Naive thymus-derived CD4-positive, alpha-beta T cell (primary cell): ENCODE data around the gene CDK8. TPM values are rescaled to one million over a fixed set of nuclear protein-coding genes. Genes with fewer than 3 reads are reported as not detected.

Source experiments
- ATAC-seq: fragments of 150-1000 bp; cut with Tn5 transposase; 2 replicates; pipeline ENCODE4 v1.10.0; 2021; ENCODE audit warnings: mild to moderate bottlenecking, moderate library complexity
- CTCF ChIA-PET: fragments of 350-600 bp; sonication (Branson Sonifier 250); formaldehyde crosslinking; loops from one replicate; lab custom pipeline; 2021; ENCODE audit warnings: antibody characterized with exemption; lab: Charles Lee
- POLR2A ChIA-PET: fragments of 350-600 bp; sonication (Branson Sonifier 250); formaldehyde crosslinking; loops from one replicate; lab custom pipeline; 2021; ENCODE audit warnings: antibody characterized with exemption, inconsistent platforms; lab: Charles Lee
- DNase-seq, 9 donors: peaks; one replicate each; pipeline versions ENCODE4 v3.0.0 to v3.0.0-alpha.2; 2020 to 2022; ENCODE audit warnings: mixed read lengths in 1 of 9
- H3K27ac ChIP-seq: one replicate; pipeline ENCODE4 v1.7.0; 2013; ENCODE audit warnings: mild to moderate bottlenecking, low read depth, low read length, moderate library complexity
- H3K27me3 ChIP-seq, 2 donors: one replicate each; pipeline ENCODE4 v1.7.0; 2013; ENCODE audit warnings: low read length in 2 of 2, mild to moderate bottlenecking in 2 of 2, moderate library complexity in 2 of 2; ENCODE audit not compliant: control insufficient read depth in 2 of 2, insufficient read depth in 2 of 2
- H3K36me3 ChIP-seq, 3 experiments: 1 replicate in 2 of 3; 2 replicates in 1 of 3; pipeline ENCODE4 v1.7.0; 2013; ENCODE audit warnings: low read length in 3 of 3, mild to moderate bottlenecking in 3 of 3, moderate library complexity in 1 of 3; ENCODE audit not compliant: insufficient read depth in 3 of 3, control insufficient read depth in 2 of 3
- H3K4me1 ChIP-seq, 2 donors: one replicate each; pipeline ENCODE4 v1.7.0; 2013; ENCODE audit warnings: low read length in 2 of 2, mild to moderate bottlenecking in 2 of 2, moderate library complexity in 1 of 2; ENCODE audit not compliant: control insufficient read depth in 2 of 2, insufficient read depth in 2 of 2
- H3K4me3 ChIP-seq: 2 replicates; pipeline ENCODE4 v1.7.0; 2013; ENCODE audit warnings: mild to moderate bottlenecking, low read length
- H3K9me3 ChIP-seq, 3 experiments: 1 replicate in 2 of 3; 2 replicates in 1 of 3; pipeline ENCODE4 v1.7.0; 2013; ENCODE audit warnings: low read length in 3 of 3; ENCODE audit not compliant: control insufficient read depth in 2 of 3
- H3K27ac Mint-ChIP-seq, 9 donors: one replicate each; pipeline ENCODE4 v1.8.0; 2020 to 2022; ENCODE audit warnings: mixed read lengths in 9 of 9, mild to moderate bottlenecking in 8 of 9, moderate library complexity in 5 of 9, inconsistent platforms in 2 of 9
- H3K27me3 Mint-ChIP-seq, 5 donors: one replicate each; pipeline ENCODE4 v1.8.0; 2021 to 2022; ENCODE audit warnings: mixed read lengths in 5 of 5, mild to moderate bottlenecking in 1 of 5
- H3K36me3 Mint-ChIP-seq, 5 donors: one replicate each; pipeline ENCODE4 v1.8.0; 2020 to 2022; ENCODE audit warnings: mixed read lengths in 5 of 5, mild to moderate bottlenecking in 3 of 5, inconsistent platforms in 1 of 5
- H3K4me1 Mint-ChIP-seq, 7 donors: one replicate each; pipeline ENCODE4 v1.8.0; 2020 to 2022; ENCODE audit warnings: mixed read lengths in 7 of 7, mild to moderate bottlenecking in 3 of 7, inconsistent platforms in 1 of 7
- H3K4me3 Mint-ChIP-seq, 10 donors: one replicate each; pipeline ENCODE4 v1.8.0; 2020 to 2022; ENCODE audit warnings: mild to moderate bottlenecking in 10 of 10, mixed read lengths in 10 of 10, moderate library complexity in 6 of 10, inconsistent platforms in 2 of 10
- H3K9me3 Mint-ChIP-seq, 11 donors: one replicate each; pipeline ENCODE4 v1.8.0; 2020 to 2022; ENCODE audit warnings: mixed read lengths in 11 of 11, mild to moderate bottlenecking in 4 of 11, inconsistent platforms in 1 of 11, moderate library complexity in 1 of 11
- intact Hi-C, 2 donors: fragments of 100-400 bp; cut with micrococcal nuclease; formaldehyde crosslinking; loops; one replicate each; pipeline ENCODE4 v1.15.1; 2023
- polyA plus RNA-seq, 2 donors: library from polyadenylated mRNA; unstranded; fragments of 300-500 nt; fragmentation: Illumina TruSeq; gene quantifications; one replicate each; pipeline ENCODE4 v1.2.3, GENCODE V29; 2021
- total RNA-seq, 6 experiments: library from RNA in 5 of 6; stranded (reverse) in 5 of 6; gene quantifications; 1 replicate in 5 of 6; 2 replicates in 1 of 6; pipeline ENCODE4 v1.2.3 and lab custom pipeline; 2021 to 2026

CDK8 gene
- total and polyA plus RNA-seq, 7 experiments from 2014 or later, result 5.5 to 14.0 (median 10.8) TPM

DNA sequence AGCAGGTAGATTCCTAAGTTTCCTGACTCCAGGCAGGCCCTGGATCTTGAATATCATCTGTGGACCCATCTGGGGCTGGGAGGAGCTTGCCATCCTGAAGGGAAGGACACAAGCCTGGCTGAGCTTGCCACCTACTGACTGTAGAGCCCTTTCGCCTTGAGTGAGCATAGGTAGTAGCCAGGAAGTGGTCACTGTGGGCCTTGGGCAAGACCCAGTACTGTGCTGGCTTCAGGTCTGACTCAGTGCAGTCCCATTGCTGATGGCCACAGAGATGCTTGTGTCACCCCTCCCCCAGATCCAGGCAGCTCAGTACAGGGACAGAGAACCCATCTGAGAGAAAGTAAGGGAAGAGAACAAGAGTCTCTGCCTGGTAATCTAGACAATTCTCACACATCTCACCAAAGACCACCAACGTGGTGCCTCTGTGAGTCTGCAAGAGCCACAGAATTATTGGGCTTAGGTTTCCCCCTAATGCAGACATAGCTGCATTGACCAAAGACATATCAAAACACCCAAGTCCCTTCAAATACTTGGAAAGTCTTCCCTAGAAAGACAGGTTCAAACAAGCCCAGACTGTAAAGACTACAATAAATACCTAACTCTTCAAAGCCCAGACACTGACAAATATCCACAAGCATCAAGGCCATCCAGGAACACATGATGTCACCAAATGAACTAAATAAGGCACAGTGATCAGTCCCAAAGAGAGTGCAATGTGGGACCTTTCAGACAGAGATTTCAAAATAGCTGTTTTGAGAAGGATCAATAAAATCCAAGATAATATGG, 195.3 kb downstream of the CDK8 start:
- no peaks in the 10 kb centered on the region for H3K27me3 ChIP-seq
- no peak overlapping the region for H3K4me3 ChIP-seq
- no peak for ATAC-seq
- Mint-ChIP-seq H3K9me3 (peaks cover 0 to 41% (median 11%) of the 10 kb centered on the region in 11 donors), H3K36me3 (peaks cover 0 to 5% (median 0%) of the 10 kb centered on the region in 5 donors), H3K4me3 (no peak overlapping the region), H3K27me3 (peaks cover 23 to 74% (median 59%) of the 10 kb centered on the region in 5 donors), H3K4me1 (no peaks in the 10 kb centered on the region), H3K27ac (no peak overlapping the region)
- H3K9me3 ChIP-seq, result peaks cover 0 to 3% (median 0%) of the 10 kb centered on the region in 3 experiments
- DNase-seq, result no peak
- ChIA-PET POLR2A (no interaction called here), CTCF (no interaction called here)
- intact Hi-C loops, result no loop called here
- H3K4me1 ChIP-seq, result no peaks in the 10 kb centered on the region
- H3K36me3 ChIP-seq, result no peaks in the 10 kb centered on the region
- no peak overlapping the region for H3K27ac ChIP-seq

Other genes starting within 250 kb of the CDK8 start
- 1 to 10 TPM in 4 of 5 experiments, under 1 TPM in 1; 0.98 to 3.6 (median 1.6) TPM for gene SHISA2, start 202.1 kb upstream of the CDK8 start, total RNA-seq
- gene SHISA2, start 202.1 kb upstream of the CDK8 start, polyA plus RNA-seq, result under 1 TPM; 0.25 to 0.95 TPM
- 10 to 100 TPM; 31.0 to 45.6 (median 44.6) TPM for gene RNF6, start 31.8 kb upstream of the CDK8 start, total RNA-seq
- gene RNF6, start 31.8 kb upstream of the CDK8 start, polyA plus RNA-seq, result 10 to 100 TPM; 29.1 to 57.4 TPM